Measurements from ENCODE around the gene IQCH. TPM values are rescaled to one million over a fixed set of nuclear protein-coding genes. Genes with fewer than 3 reads are reported as not detected.
"Not testable (repeated sequence)": the region's sequence is repeated elsewhere in the genome, so short reads cannot be mapped to it uniquely, and the experiment has no call there.

IQCH gene
- total RNA-seq, 4 donors from 2014 or later: 1.1 to 1.6 (median 1.3) TPM; not detected in 1

- no peak for TF ChIP-seq CTCF (IDR thresholded peaks at IDR 0.05)
- ATAC-seq (ENCODE audit: low FRiP score): no peak
- DNase-seq (ENCODE audit: low spot score): no peak
These were observed 1.5 kb downstream of the IQCH start for GRCh38 chr15:67256051-67256450.

- not testable (repeated sequence) for ATAC-seq (ENCODE audit: low FRiP score); DNase-seq (ENCODE audit: low spot score)
These were observed 3.8 kb downstream of the IQCH start for GRCh38 chr15:67258412-67258811.

- TF ChIP-seq CTCF (IDR thresholded peaks at IDR 0.05): no peak
- no peak for ATAC-seq (ENCODE audit: low FRiP score)
- DNase-seq (ENCODE audit: low spot score): no peak
These were observed 4.8 kb downstream of the IQCH start for GRCh38 chr15:67259379-67259778.

- DNase-seq (ENCODE audit: low spot score) (no peak), ATAC-seq (ENCODE audit: low FRiP score) (no peak)
- TF ChIP-seq CTCF (IDR thresholded peaks at IDR 0.05): no peak
These were observed 5.2 kb downstream of the IQCH start for GRCh38 chr15:67259806-67260205.

- DNase-seq (ENCODE audit: low spot score): no peak
- TF ChIP-seq CTCF (IDR thresholded peaks at IDR 0.05): no peak
- ATAC-seq (ENCODE audit: low FRiP score): no peak
These were observed 12.3 kb downstream of the IQCH start for GRCh38 chr15:67266870-67267269.

GRCh38 chr15:67267440-67267839 lies 12.9 kb downstream of the IQCH start:
- TF ChIP-seq CTCF (IDR thresholded peaks at IDR 0.05): no peak
- no peak for DNase-seq (ENCODE audit: low spot score)
- no peak for ATAC-seq (ENCODE audit: low FRiP score)

- ATAC-seq (ENCODE audit: low FRiP score) (no peak), DNase-seq (ENCODE audit: low spot score) (no peak)
These were observed 13.7 kb downstream of the IQCH start for GRCh38 chr15:67267951-67268941.

More at GRCh38 chr15:67267951-67268941, 13.7 kb downstream of the IQCH start:
- TF ChIP-seq CTCF (IDR thresholded peaks at IDR 0.05): no peak

Measured in omental fat pad (tissue), 4 donors.